Type B pancreatic cell (in vitro differentiated cells): ENCODE results near the gene SHC3. TPM values are rescaled to one million over a fixed set of nuclear protein-coding genes. Genes with fewer than 3 reads are reported as not detected.

Experiments used
- DNase-seq: peaks from one replicate; pipeline ENCODE4 v3.0.0; 2021; ENCODE audit warnings: mixed read lengths; ENCODE audit not compliant: unreplicated experiment; ENCODE audit errors: extremely low spot score
- H3K27ac Mint-ChIP-seq: 2 replicates; pipeline ENCODE4 v1.8.0; 2021; ENCODE audit warnings: mild to moderate bottlenecking, mixed read lengths
- H3K27me3 Mint-ChIP-seq: 2 replicates; pipeline ENCODE4 v1.8.0; 2021; ENCODE audit warnings: mixed read lengths
- H3K36me3 Mint-ChIP-seq: 2 replicates; pipeline ENCODE4 v1.8.0; 2021; ENCODE audit warnings: mixed read lengths
- H3K4me1 Mint-ChIP-seq: one replicate; pipeline ENCODE4 v1.8.0; 2021; ENCODE audit warnings: mixed read lengths; ENCODE audit not compliant: unreplicated experiment
- H3K4me3 Mint-ChIP-seq: 2 replicates; pipeline ENCODE4 v1.8.0; 2021; ENCODE audit warnings: mild to moderate bottlenecking, mixed read lengths
- H3K9me3 Mint-ChIP-seq: 2 replicates; pipeline ENCODE4 v1.8.0; 2021; ENCODE audit warnings: mixed read lengths
- total RNA-seq: library from RNA; stranded (reverse); gene quantifications from 2 replicates; pipeline ENCODE4 v1.2.1, GENCODE V29; 2021; ENCODE audit warnings: low replicate concordance
- TF ChIP-seq, protein P1 (sequence below): fragments of 200-600 bp; sonication (generic); conservative IDR thresholded peaks from 2 replicates; pipeline ENCODE4 v1.5.0; 2021; ENCODE audit warnings: antibody characterized with exemption, mild to moderate bottlenecking

SHC3 gene
- total RNA-seq, 1 donor from 2014 or later: 5.3 TPM

GRCh38 chr9:89113851-89114250 lies 64.8 kb downstream of the SHC3 start:
- Mint-ChIP-seq H3K27ac (no peak overlapping the region), H3K36me3 (no peaks in the 10 kb centered on the region), H3K4me3 (no peak overlapping the region)

DNA sequence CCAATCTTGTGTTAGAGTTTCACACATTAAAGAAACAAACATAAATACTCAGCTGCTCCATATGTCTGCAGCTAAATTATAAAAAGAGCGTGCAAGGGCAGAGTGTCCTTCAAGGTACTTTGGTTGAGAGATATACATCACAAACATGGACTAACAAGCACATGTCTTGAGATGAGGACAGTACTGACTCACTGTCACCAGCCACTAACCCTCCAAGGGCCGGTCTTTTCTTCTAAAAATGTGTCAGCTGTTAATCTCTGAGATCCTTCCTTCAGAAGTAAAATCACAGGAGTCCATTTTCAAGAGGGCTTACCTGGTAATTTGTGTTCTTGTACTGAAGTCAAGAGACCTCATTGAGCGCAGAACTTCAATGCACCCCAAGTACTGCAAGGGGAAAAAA lies 66.4 kb downstream of the SHC3 start:
- no peak for DNase-seq
- Mint-ChIP-seq H3K4me1 (no peaks in the 10 kb centered on the region), H3K27ac (no peak overlapping the region), H3K36me3 (no peaks in the 10 kb centered on the region), H3K4me3 (no peak overlapping the region), H3K27me3 (peaks cover 4% of the 10 kb centered on the region), H3K9me3 (no peaks in the 10 kb centered on the region)
- TF ChIP-seq, protein P1, sequence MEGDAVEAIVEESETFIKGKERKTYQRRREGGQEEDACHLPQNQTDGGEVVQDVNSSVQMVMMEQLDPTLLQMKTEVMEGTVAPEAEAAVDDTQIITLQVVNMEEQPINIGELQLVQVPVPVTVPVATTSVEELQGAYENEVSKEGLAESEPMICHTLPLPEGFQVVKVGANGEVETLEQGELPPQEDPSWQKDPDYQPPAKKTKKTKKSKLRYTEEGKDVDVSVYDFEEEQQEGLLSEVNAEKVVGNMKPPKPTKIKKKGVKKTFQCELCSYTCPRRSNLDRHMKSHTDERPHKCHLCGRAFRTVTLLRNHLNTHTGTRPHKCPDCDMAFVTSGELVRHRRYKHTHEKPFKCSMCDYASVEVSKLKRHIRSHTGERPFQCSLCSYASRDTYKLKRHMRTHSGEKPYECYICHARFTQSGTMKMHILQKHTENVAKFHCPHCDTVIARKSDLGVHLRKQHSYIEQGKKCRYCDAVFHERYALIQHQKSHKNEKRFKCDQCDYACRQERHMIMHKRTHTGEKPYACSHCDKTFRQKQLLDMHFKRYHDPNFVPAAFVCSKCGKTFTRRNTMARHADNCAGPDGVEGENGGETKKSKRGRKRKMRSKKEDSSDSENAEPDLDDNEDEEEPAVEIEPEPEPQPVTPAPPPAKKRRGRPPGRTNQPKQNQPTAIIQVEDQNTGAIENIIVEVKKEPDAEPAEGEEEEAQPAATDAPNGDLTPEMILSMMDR: no peak

More at GRCh38 chr9:89113851-89114250, 64.8 kb downstream of the SHC3 start:
- DNase-seq: no peak
- TF ChIP-seq, protein P1: no peak
- no peaks in the 10 kb centered on the region for H3K9me3 Mint-ChIP-seq
- H3K4me1 Mint-ChIP-seq: no peaks in the 10 kb centered on the region
- H3K27me3 Mint-ChIP-seq: peaks cover 4% of the 10 kb centered on the region

DNA sequence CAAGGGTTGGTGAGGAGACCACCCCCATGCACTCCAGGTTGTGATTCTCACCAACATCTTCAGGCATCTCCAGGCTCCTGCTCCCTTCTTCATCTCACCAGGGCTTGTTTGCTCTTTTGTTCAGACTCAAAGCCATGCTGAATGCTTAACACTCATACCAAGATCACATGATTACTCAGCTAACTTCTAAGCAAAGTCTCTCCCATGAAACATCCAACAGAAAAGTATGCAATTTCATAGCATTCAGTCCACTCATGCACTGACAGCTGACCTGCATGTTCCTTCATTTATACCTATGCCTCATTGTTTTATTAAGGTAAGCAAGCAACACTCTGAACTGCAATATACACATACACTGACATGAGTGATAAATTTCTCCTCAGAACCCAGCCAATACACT lies 69.0 kb downstream of the SHC3 start:
- Mint-ChIP-seq H3K27me3 (peaks cover 9% of the 10 kb centered on the region), H3K36me3 (peaks cover 4% of the 10 kb centered on the region), H3K27ac (no peak overlapping the region), H3K4me3 (no peak overlapping the region), H3K9me3 (no peaks in the 10 kb centered on the region), H3K4me1 (no peaks in the 10 kb centered on the region)
- TF ChIP-seq, protein P1: no peak
- no peak for DNase-seq

DNA sequence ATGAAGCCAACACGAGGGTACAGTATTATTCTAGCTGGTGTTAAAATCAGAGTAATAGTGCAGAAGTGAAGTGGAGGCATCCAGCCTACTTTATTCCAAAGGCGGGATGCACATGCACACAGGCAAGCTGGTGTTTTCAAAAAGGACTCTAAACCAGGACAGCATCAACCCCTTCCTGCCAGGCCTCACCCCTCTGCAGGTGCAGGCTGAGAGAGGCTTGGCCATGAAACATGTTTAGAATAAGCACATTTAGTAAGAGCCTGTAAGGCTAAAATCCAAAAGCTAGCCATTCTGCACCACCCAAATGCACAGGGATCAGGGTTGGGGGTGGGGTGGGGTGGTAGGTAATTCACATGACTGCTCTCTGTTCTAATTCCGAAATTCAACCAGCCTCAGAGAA lies 71.2 kb downstream of the SHC3 start:
- Mint-ChIP-seq H3K4me1 (no peaks in the 10 kb centered on the region), H3K4me3 (no peak overlapping the region), H3K27me3 (peaks cover 15% of the 10 kb centered on the region), H3K9me3 (no peaks in the 10 kb centered on the region), H3K36me3 (peaks cover 4% of the 10 kb centered on the region), H3K27ac (no peak overlapping the region)
- TF ChIP-seq, protein P1: no peak
- no peak for DNase-seq

DNA sequence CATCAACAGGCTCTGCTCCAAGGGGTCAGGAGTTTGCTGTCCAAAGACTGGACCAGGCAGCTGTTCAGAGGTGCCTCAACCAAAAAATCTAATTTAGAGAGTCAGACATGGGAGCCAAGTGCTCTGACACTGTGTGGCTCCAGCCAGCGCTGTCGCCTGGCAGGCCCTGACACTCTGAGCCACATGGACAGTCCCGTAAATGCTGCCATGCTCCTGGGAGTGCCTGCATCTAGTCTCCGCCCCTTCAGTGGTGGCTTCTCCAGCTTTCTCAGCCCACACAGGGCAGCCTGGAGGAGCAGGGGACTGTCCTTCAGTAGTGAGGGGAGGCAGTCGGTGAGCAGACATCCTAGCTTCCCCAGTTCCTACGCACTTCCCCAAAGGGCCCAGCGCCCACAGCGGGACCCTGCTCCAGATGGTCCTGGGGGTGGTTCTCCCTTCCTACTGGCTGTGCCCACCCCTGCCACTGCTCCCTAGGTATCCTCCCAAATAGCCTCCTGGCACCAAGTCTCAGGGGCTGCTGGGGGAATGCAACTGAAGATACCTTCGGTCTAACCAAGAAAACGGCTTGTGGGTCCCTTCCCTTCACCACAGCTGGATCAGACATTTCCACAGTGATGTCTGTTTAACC lies 72.3 kb downstream of the SHC3 start:
- no peaks in the 10 kb centered on the region for H3K9me3 Mint-ChIP-seq
- TF ChIP-seq, protein P1: no peak
- no peak overlapping the region for H3K4me3 Mint-ChIP-seq
- H3K27ac Mint-ChIP-seq: no peak overlapping the region
- H3K36me3 Mint-ChIP-seq: peaks cover 4% of the 10 kb centered on the region
- H3K27me3 Mint-ChIP-seq: peaks cover 14% of the 10 kb centered on the region
- H3K4me1 Mint-ChIP-seq: no peaks in the 10 kb centered on the region
- DNase-seq: no peak
